HG03066 (cell line): ENCODE results near the gene RNF180.
A peak's percentile ranks its signal among the peaks of the same experiment; 100 is the strongest.

Experiments used
- ATAC-seq: cut with Tn5 transposase; IDR thresholded peaks from one replicate; pipeline ENCODE4 v1.9.1; 2021; ENCODE audit warnings: low read depth; ENCODE audit not compliant: unreplicated experiment

RNF180 gene

DNA sequence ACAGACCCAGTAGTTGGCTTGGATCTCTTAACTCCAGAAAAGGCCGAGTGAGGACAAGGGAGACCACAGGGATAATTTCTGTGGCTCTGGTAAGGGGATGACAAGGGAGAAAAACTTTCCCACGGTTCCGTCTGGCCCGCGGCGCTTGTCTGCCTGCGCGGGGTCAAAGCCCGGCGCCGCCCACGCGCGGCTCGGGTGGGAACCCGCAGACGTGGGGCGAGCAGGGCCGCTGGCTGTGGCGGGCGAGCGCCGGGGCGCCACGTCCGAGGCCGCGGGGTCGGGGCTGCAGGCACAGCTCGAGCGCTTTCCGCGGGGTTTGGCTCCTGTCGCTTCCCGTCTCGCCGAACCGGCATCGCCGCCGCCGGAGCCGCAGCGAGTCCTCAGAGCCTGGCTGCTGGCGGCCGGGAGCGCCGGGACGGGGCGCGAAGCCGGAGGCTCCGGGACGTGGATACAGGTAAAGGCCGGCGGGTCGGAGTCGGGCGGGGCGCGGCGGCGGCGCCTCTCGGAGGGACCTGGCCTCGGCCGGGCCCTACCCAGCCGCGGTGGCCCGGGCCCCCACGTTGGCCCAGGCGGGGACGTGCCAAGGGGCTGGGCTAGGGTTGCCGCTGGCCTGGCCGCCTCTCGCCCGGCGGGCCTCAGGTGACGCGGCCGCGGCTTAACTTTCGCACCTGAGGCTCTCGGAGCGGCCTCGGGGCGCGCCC, at the start of gene RNF180:
Gene RNF180 (plus strand): TSS at position 344 of the 701 bp plus-strand sequence. CDS start 34,965 bp downstream, outside the sequence.
- ATAC-seq = peak; percentile 38

DNA sequence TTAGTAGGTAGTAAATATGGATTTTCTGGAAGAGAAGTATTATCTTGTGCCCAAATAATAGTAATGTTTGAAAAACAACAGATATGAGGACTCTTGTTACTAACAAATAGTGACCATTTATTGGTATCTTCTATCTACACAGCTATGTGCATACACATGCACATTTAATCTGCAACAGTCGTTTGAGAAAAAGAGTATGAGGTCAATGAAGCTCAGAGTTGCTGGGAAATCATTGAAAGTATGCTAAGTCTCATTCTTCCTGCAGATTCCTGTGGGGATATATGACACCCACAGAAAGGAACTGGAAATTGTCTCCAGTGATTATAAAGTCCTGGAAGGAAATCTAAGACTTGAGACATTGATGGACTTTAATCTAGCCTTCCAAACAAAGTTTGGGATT, 40.1 kb upstream of the RNF180 start:
- ATAC-seq = no peak

- ATAC-seq = no peak
These were observed 39.4 kb upstream of the RNF180 start for GRCh38 chr5:64126202-64126741.

DNA sequence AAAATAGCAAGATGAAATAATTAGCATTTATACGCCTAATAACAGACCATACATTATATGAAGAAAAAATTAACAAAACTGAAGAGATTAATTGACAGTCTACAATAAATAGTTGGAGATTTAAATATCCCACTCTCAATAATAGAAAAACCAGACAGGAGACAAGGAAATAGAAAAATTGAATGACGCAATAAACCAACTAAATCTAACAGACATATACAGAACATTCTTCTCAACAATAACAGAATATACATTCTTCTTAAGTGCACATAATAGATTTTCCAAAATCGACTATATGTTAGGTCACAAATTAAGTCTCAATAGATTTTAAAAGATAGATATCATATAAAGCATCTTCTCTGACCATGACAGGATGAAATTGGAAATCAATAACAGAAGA, 25.6 kb upstream of the RNF180 start:
- ATAC-seq = no peak

DNA sequence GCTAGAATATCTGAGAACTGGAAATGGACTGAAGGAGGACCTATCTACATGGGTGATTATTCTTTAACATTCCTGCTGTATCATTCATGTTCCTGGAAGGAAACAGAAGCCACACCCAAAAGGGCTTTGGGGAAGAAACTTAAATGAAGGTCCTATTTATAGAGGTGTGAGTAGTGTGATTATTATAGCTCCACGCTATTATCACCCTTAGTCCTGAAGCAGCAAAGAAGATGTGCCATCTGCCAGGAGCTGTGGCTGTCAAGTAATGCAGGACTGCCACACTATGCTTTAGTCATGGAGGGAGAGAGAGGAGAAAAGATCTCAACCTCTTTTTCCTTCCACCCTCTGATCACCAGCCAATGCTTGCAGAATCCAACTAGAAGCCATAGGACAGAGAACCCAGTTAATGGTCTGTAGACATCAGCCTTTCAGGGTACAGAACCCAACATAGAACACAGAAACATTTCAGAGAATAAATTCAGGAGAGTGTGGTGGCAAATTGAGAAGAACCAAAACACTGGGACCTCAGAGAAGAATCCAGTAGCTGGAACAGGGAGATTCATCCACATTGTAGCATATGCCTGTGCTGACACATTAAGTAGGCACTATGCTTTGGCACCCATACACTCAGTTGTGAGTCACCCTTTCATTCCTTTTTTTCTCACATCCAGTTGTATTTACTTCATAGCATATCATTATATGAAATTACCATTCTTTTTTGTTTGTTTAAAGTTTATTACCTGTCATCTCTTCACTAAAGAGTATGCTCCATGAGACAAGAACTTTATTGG, 21.0 kb upstream of the RNF180 start:
- no peak for ATAC-seq

- ATAC-seq = no peak
These were observed 20.3 kb upstream of the RNF180 start for GRCh38 chr5:64145216-64145895.

DNA sequence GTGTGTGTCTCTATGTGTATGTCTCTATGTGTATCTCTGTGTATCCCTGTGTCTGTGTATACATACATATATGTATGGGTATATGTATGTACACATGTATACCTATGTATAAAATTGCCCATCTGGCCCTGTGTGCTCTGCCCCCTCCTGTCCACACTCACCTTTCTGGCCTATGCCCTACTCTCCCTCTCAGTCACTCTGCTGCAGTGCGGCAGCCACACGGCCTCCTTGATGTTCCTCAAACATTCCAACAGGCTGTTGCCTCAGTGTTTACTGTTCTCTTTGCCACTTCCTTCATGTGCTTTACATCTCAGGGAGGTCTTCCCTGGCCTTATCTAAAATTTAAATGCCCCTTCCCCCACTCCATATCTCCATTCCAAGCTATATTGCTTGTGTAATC, 18.3 kb upstream of the RNF180 start:
- no peak for ATAC-seq

DNA sequence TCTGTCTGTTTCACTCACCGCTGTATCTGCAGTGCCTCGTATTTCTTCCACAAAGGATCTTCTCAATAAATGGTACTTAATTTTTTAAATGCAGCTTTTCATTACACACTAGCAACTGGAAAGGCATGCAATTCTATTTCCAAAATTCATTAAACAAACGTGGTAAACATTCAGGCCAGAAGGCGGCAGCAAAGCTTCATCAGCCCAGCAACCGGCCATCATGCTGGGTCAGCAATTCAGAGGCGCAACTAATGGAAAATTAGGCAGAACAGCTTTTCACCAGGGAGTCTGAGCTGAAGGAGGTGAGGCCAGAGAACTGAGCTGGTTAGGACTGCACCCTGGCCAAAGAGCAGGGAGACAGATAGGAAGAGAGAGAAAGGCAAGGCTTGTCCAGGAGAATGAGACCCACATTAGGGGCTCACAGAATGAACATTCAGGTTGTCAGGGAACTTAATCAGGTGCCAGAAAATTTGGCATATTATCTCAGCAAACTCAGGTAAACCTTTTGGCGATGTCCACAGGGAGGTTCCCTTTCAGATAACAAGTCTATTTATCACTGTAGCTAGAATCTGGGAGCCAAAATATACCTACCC, 17.7 kb upstream of the RNF180 start:
- ATAC-seq = peak; percentile 49

DNA sequence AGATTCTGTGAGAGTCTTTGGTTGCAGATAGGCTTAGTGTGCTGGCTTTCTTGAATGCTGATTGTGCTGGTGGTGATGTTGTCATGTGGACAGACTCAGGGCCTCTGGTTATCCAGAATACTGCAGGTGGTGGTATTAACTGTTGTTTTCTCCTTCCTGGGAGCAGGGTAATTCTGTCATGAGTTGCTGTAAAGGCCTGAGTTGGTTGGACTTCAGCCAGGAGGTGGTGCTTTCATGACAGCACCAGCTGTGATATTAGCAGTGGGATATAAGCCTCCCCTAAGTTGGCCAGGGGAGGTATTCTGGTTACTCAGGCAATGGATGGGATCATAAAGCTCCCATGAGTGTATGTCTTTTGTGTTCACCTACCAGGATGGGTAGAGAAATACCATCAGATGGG, 16.4 kb upstream of the RNF180 start:
- ATAC-seq = no peak

GRCh38 chr5:64149857-64150521, 15.7 kb upstream of the RNF180 start:
- ATAC-seq = no peak

DNA sequence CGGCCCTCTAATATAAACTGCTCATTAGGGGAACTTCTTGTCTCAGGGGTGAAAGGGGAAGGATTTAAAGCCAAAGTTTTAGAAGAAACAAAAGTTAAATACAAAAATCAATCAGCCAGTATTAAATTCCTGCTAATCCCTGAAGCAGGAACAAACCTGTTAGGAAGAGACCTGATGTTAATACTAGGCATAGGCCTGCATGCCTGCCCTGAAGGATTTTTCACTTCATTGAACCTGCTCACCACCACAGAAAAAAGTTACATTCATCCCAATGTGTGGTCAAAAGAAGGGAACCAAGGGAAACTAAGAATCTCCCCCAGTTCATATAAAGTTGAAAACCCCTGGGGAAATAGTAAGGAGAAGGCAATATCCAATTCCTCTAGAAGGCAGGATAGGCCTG, 9.4 kb upstream of the RNF180 start:
- ATAC-seq = no peak

GRCh38 chr5:64158827-64159226, 6.8 kb upstream of the RNF180 start:
- ATAC-seq = no peak

GRCh38 chr5:64160201-64160600, 5.4 kb upstream of the RNF180 start:
- ATAC-seq = no peak

DNA sequence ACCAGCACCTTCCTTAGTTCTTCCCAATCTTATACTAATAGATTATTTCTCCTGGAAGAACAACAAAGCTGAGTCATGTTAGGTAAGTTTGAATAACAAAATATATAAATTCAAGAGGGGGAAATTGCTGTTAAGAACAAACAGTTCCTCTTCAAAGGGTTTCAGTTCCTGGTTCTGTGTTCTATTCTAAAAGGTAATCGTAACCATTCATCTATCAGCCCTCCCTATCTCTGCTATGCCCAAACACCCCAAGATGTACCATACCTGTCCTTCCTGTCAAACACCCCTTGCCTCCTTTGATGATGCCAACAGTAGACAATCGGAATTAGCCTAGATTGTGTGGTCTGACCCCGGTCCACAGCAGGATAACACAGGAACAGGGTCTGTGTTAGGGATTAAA, 4.2 kb upstream of the RNF180 start:
- ATAC-seq = no peak

DNA sequence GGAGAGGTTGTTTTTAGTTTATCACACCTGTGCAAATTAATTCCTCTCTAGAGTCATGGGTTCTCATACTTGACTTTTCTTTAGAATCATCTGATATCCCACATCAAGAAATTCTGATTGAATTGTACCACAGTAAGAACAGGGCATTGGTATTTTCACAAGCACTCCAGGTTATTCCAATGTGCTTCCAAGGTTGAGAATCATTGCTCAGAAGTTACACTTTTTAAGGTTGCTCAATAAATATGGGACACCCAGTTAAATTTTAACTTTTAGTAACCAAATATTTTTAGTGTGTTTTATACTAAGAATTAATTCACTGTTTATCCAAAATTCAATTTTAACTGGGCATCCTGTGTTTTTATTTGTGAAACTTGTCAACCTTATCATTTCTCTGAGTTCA, 2.5 kb upstream of the RNF180 start:
- no peak for ATAC-seq

- no peak for ATAC-seq
These were observed 1.9 kb upstream of the RNF180 start for GRCh38 chr5:64163746-64164145.

GRCh38 chr5:64164166-64164565, 1.5 kb upstream of the RNF180 start:
- ATAC-seq = no peak

DNA sequence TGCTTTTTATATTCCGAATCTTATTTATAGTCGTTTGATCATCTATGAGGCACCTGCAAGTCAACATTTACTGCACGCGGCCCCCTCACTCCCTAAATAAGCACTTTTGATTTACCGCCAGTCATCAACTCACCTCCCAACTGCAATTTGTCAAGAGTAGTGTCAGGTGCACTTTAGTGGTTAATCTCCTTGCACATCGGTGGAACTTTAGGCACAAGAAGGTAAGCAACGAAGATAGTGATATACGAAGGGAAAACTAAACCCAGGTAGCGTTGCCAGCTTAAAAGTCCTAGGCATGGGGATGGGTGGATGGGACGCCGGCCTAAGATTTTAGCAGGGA, 513 bp upstream of the RNF180 start:
- ATAC-seq = no peak

DNA sequence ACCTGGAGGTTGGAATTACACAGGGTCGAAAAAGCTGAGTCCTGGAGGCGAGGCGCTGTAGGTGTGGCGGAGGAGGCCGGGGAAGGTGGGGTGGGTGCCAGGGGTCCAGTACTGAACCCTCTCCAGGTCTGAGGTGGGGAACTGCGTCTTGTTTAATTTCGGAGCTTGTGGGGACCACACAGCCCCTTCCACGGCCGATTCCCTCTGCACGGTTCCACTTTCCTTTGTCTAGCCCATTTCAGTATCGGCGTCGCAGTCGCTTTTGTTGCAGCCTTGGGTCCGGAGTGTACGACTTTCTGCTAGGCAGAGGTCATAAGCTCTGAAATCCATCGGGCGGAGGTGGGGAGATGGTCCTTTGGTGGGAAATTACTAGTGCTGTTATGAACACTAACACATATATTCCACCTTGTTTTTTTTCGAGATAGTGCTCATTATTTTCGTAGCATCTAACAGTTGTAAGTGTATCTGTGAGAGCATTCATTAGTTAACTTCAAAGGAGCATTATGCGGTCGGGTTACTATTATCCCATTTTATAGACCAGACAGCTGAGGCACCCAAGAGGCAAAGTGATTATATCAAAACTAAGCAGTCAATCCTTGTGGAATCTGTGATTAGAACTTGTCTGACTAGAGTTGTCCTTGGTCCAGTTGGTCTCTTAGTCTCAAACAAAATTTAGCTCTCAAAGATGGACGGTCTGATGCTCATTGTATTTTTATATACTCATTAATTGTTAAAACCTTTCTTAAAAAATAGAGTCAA, 737 bp downstream of the RNF180 start:
- ATAC-seq = no peak

- no peak for ATAC-seq
These were observed 10.7 kb downstream of the RNF180 start for GRCh38 chr5:64176301-64176700.
